Fibroblast of lung (primary cell): ENCODE measurements around the gene NDUFAF8. TPM values are rescaled to one million over a fixed set of nuclear protein-coding genes. Genes with fewer than 3 reads are reported as not detected.

Experiments used
- DNase-seq, 2 donors: peaks; one replicate each; pipeline versions ENCODE4 v3.0.0 to v3.0.0-alpha.2; 2010; ENCODE audit warnings: low read depth in 2 of 2
- H2AFZ ChIP-seq: 2 replicates; pipeline ENCODE4 v1.5.1; 2012; ENCODE audit warnings: low read length, control low read depth, inconsistent platforms
- H3K27ac ChIP-seq: 2 replicates; pipeline ENCODE4 v1.5.1; 2011; ENCODE audit warnings: low read length, control low read depth; ENCODE audit not compliant: insufficient read depth
- H3K27me3 ChIP-seq: 2 replicates; pipeline ENCODE4 v1.5.1; 2011; ENCODE audit warnings: mild to moderate bottlenecking, low read length; ENCODE audit not compliant: control insufficient read depth, insufficient read depth
- H3K36me3 ChIP-seq: 2 replicates; pipeline ENCODE4 v1.5.1; 2011; ENCODE audit warnings: low read length; ENCODE audit not compliant: control insufficient read depth, insufficient read depth
- H3K4me1 ChIP-seq: 2 replicates; pipeline ENCODE4 v1.5.1; 2011; ENCODE audit warnings: low read length; ENCODE audit not compliant: control insufficient read depth, insufficient read depth; ENCODE audit errors: extremely low read depth
- H3K4me2 ChIP-seq: 2 replicates; pipeline ENCODE4 v1.5.1; 2011; ENCODE audit warnings: low read length, control low read depth; ENCODE audit not compliant: insufficient read depth; ENCODE audit errors: extremely low read depth
- H3K4me3 ChIP-seq, 4 experiments: fragments of 200-600 bp in 1 of 4; sonication (generic) in 1 of 4; replicated peaks in 1 of 4; 2 replicates each; pipeline ENCODE4 v1.5.1; 2011 to 2016; ENCODE audit warnings: low read length in 4 of 4, low read depth in 3 of 4, mild to moderate bottlenecking in 3 of 4, control low read depth in 2 of 4, inconsistent platforms in 1 of 4, mixed read lengths in 1 of 4; ENCODE audit not compliant: insufficient read depth in 1 of 4; ENCODE audit errors: control extremely low read depth in 1 of 4
- H3K79me2 ChIP-seq: 2 replicates; pipeline ENCODE4 v1.5.1; 2012; ENCODE audit warnings: mild to moderate bottlenecking, low read length, inconsistent platforms; ENCODE audit not compliant: control insufficient read depth, insufficient read depth
- H3K9ac ChIP-seq: 2 replicates; pipeline ENCODE4 v1.5.1; 2011; ENCODE audit warnings: mild to moderate bottlenecking, low read length, control low read depth; ENCODE audit not compliant: insufficient read depth
- H3K9me3 ChIP-seq: 2 replicates; pipeline ENCODE4 v1.5.1; 2012; ENCODE audit warnings: low read depth, low read length; ENCODE audit not compliant: control insufficient read depth, insufficient read depth
- H4K20me1 ChIP-seq: 2 replicates; pipeline ENCODE4 v1.5.1; 2011; ENCODE audit warnings: low read length; ENCODE audit not compliant: control insufficient read depth, insufficient read depth; ENCODE audit errors: extremely low read depth
- EZH2 ChIP-seq: IDR thresholded peaks from 2 replicates; pipeline ENCODE4 v1.5.1; 2012; ENCODE audit warnings: low read length, control low read depth, mild to moderate bottlenecking; ENCODE audit errors: missing control alignments
- polyA plus RNA-seq, 2 donors: library from polyadenylated mRNA; depleted of rRNA in 1 of 2; stranded (reverse) in 1 of 2; unstranded in 1 of 2; fragments of >200 nt; gene quantifications; 2 replicates each; pipeline ENCODE4 v1.2.1, GENCODE V29; 2011 to 2012; ENCODE audit warnings: missing spikeins in 1 of 2
- total RNA-seq: library from RNA; depleted of rRNA; stranded (reverse); fragments of >200 nt; gene quantifications from 2 replicates; pipeline ENCODE4 v1.2.1, GENCODE V29; 2014
- TF ChIP-seq, protein P1 (sequence below), 2 donors: IDR thresholded peaks in 1 of 2; conservative IDR thresholded peaks in 1 of 2; 1 replicate in 1 of 2; 2 replicates in 1 of 2; pipeline ENCODE4 v1.5.1; 2011 to 2012; ENCODE audit warnings: low read length in 2 of 2, control low read depth in 1 of 2, inconsistent platforms in 1 of 2, low read depth in 1 of 2, mild to moderate bottlenecking in 1 of 2

NDUFAF8 gene
- total and polyA plus RNA-seq, 2 donors (not counting 1 experiment from before 2014, with no cell fraction given): 41.9 to 102 TPM

DNA sequence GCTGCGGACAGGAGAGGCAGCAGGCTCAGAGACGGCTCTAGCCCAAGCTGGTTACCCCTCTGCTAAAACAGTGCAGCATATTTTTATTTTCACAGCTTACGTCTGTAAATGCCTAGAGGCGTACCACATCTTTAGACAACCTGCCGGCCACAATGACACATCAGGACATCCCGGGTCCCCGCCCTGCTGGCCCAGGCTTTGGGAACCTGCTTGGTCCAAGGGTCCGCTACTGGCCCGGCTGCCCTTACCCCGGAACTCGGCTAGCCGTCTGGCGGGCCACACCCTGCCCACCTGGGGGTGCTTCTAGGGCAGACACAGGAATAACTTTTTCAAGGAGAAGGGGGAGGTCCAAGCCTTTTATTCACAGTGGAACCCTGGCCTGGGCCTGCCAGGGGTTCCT, 20.7 kb upstream of the NDUFAF8 start:
- Histone ChIP-seq H3K9me3 (no peaks in the 10 kb centered on the region), H3K36me3 (no peaks in the 10 kb centered on the region), H3K4me3 (no peak overlapping the region), H4K20me1 (no peaks in the 10 kb centered on the region), H3K4me2 (no peak overlapping the region), H3K27ac (no peak overlapping the region), H3K27me3 (no peaks in the 10 kb centered on the region), H2AFZ (no peak overlapping the region), H3K79me2 (no peaks in the 10 kb centered on the region), H3K9ac (no peak overlapping the region), H3K4me1 (peaks cover 4% of the 10 kb centered on the region)
- TF ChIP-seq EZH2: no peak
- TF ChIP-seq, protein P1, sequence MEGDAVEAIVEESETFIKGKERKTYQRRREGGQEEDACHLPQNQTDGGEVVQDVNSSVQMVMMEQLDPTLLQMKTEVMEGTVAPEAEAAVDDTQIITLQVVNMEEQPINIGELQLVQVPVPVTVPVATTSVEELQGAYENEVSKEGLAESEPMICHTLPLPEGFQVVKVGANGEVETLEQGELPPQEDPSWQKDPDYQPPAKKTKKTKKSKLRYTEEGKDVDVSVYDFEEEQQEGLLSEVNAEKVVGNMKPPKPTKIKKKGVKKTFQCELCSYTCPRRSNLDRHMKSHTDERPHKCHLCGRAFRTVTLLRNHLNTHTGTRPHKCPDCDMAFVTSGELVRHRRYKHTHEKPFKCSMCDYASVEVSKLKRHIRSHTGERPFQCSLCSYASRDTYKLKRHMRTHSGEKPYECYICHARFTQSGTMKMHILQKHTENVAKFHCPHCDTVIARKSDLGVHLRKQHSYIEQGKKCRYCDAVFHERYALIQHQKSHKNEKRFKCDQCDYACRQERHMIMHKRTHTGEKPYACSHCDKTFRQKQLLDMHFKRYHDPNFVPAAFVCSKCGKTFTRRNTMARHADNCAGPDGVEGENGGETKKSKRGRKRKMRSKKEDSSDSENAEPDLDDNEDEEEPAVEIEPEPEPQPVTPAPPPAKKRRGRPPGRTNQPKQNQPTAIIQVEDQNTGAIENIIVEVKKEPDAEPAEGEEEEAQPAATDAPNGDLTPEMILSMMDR (conservative IDR thresholded peaks at IDR 0.05 in 1 of 2, IDR thresholded peaks at IDR 0.05 in 1 of 2; ENCODE audit: low read depth in 1 of 2, low read length in 2 of 2): no peak
- no peak for DNase-seq

DNA sequence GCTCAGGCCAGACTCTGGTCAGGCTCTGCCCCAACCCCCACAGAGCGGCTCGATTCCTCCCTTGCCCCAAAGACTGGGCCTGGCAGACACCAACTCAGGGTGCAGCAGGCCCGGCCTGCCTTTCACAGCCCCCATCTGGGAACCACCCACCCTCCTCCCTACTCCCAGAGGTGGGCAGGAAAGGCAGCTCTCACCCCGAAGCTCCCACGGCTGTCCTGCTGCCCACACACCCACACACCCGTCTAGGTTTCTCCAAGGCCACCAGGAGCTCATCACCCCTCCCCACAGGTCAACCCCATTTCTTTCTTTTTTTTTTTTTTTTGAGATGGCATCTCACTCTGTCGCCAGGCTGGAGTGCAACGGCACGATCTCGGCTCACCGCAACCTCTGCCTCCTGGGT, 20.1 kb upstream of the NDUFAF8 start:
- no peaks in the 10 kb centered on the region for H3K27me3 ChIP-seq
- H3K27ac ChIP-seq: no peak overlapping the region
- TF ChIP-seq, protein P1 (conservative IDR thresholded peaks at IDR 0.05 in 1 of 2, IDR thresholded peaks at IDR 0.05 in 1 of 2; ENCODE audit: low read depth in 1 of 2, low read length in 2 of 2): no peak
- TF ChIP-seq EZH2: no peak
- no peak overlapping the region for H2AFZ ChIP-seq
- no peak overlapping the region for H3K9ac ChIP-seq
- H3K9me3 ChIP-seq: no peaks in the 10 kb centered on the region
- no peaks in the 10 kb centered on the region for H4K20me1 ChIP-seq
- H3K4me2 ChIP-seq: no peak overlapping the region
- H3K36me3 ChIP-seq: no peaks in the 10 kb centered on the region
- peaks cover 4% of the 10 kb centered on the region for H3K4me1 ChIP-seq
- DNase-seq: no peak
- H3K4me3 ChIP-seq: no peak overlapping the region
- no peaks in the 10 kb centered on the region for H3K79me2 ChIP-seq

DNA sequence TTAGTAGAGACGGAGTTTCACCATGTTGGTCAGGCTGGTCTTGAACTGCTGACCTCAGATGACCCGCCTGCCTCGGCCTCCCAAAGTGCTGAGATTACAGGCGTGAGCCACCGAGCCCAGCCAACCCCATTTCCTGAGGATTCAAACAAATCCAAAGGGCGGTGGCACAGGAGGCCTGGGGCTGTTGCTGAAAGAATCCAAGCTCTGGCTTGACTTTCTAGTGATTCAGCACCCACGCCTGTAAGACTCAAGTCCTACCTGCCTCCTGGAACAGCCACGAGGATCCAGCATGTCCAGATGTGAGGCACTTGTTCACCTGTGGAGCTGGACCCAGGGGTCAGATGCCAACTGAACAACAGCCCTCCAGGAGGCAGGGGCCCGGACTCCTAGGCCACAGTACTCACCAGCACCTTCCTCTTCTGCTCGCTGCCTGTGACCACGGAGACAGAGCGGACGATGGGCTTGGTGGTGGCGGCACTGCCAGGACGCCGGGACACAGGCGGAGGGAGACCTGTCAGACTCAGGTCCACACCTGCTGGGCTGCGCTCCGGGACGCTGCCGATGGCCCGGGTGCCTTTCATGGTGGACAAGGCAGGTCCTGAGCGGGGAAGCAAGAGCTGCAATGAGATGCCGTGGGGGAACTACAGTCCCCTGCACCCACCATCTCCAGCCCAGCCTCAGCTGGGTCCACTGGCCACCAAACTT, 19.5 kb upstream of the NDUFAF8 start:
- no peaks in the 10 kb centered on the region for H3K79me2 ChIP-seq
- no peak overlapping the region for H3K9ac ChIP-seq
- H3K36me3 ChIP-seq: no peaks in the 10 kb centered on the region
- no peaks in the 10 kb centered on the region for H4K20me1 ChIP-seq
- H3K4me1 ChIP-seq: peaks cover 4% of the 10 kb centered on the region
- TF ChIP-seq, protein P1 (conservative IDR thresholded peaks at IDR 0.05 in 1 of 2, IDR thresholded peaks at IDR 0.05 in 1 of 2; ENCODE audit: low read depth in 1 of 2, low read length in 2 of 2): no peak
- TF ChIP-seq EZH2: no peak
- no peaks in the 10 kb centered on the region for H3K9me3 ChIP-seq
- no peak overlapping the region for H2AFZ ChIP-seq
- no peak overlapping the region for H3K4me3 ChIP-seq
- H3K4me2 ChIP-seq: no peak overlapping the region
- no peak for DNase-seq
- H3K27ac ChIP-seq: no peak overlapping the region
- H3K27me3 ChIP-seq: no peaks in the 10 kb centered on the region
